GM21737 (cell line): ENCODE results near the gene CACNB4.
"Not testable (repeated sequence)": the region's sequence is repeated elsewhere in the genome, so short reads cannot be mapped to it uniquely, and the experiment has no call there.

Source experiments
- ATAC-seq: cut with Tn5 transposase; IDR thresholded peaks from one replicate; pipeline ENCODE4 v1.9.1; 2021; ENCODE audit warnings: mild to moderate bottlenecking, moderate library complexity; ENCODE audit not compliant: unreplicated experiment

The CACNB4 gene

GRCh38 chr2:151795646-151796240 lies 303.1 kb downstream of the CACNB4 start:
- no peak for ATAC-seq

GRCh38 chr2:151794422-151794821 lies 304.4 kb downstream of the CACNB4 start:
- ATAC-seq = not testable (repeated sequence)

GRCh38 chr2:151793123-151793522 lies 305.7 kb downstream of the CACNB4 start:
- no peak for ATAC-seq

GRCh38 chr2:151792589-151792988 lies 306.3 kb downstream of the CACNB4 start:
- ATAC-seq = no peak

- ATAC-seq = no peak
These were observed 307.3 kb downstream of the CACNB4 start for GRCh38 chr2:151791545-151791944.

GRCh38 chr2:151790689-151791088 lies 308.2 kb downstream of the CACNB4 start:
- ATAC-seq = no peak

- ATAC-seq = no peak
These were observed 309.6 kb downstream of the CACNB4 start for GRCh38 chr2:151789055-151789834.

- no peak for ATAC-seq
These were observed 312.4 kb downstream of the CACNB4 start for GRCh38 chr2:151786483-151786882.

GRCh38 chr2:151786077-151786476 lies 312.8 kb downstream of the CACNB4 start:
- no peak for ATAC-seq

- no peak for ATAC-seq
These were observed 315.7 kb downstream of the CACNB4 start for GRCh38 chr2:151783133-151783520.
